HT-29 (cell line): ENCODE results near the gene RPS15. TPM values are rescaled to one million over a fixed set of nuclear protein-coding genes. Genes with fewer than 3 reads are reported as not detected.

ENCODE experiments used
- DNase-seq: peaks from one replicate; pipeline ENCODE4 v3.0.0-alpha.2; 2015; ENCODE audit warnings: low spot score
- total RNA-seq: library from RNA; depleted of rRNA; stranded (reverse); fragments of >200 nt; shearing (Covaris generic); gene quantifications from 2 replicates; pipeline ENCODE4 v1.2.3, GENCODE V29; 2014; rRNA removed

RPS15 gene
- total RNA-seq, 1 experiment from 2014 or later = 2,135 TPM

DNA sequence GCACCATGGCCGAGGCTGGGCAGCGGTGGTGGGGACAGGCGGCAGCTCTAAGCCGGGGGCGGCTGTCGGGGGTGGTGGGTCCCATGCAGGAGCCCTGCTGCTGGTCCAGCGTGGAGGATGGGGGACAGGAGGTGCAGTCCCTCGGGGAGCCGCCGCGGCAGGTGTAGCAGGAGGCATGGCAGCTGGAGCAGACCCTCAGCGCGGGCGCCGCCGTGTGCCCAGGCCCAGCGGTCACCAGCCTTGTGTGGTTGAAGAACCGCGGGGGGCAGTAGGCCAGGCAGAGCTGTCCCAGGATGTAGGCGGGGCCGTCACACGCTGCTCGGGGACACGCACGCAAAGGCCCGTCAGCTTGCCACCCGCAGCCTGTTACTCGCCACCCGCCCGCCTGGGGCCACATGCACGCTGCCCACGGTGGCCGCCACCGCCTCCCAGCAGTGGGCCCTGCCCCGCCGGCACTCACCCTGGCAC lies 43.7 kb downstream of the RPS15 start:
- DNase-seq = no peak

DNA sequence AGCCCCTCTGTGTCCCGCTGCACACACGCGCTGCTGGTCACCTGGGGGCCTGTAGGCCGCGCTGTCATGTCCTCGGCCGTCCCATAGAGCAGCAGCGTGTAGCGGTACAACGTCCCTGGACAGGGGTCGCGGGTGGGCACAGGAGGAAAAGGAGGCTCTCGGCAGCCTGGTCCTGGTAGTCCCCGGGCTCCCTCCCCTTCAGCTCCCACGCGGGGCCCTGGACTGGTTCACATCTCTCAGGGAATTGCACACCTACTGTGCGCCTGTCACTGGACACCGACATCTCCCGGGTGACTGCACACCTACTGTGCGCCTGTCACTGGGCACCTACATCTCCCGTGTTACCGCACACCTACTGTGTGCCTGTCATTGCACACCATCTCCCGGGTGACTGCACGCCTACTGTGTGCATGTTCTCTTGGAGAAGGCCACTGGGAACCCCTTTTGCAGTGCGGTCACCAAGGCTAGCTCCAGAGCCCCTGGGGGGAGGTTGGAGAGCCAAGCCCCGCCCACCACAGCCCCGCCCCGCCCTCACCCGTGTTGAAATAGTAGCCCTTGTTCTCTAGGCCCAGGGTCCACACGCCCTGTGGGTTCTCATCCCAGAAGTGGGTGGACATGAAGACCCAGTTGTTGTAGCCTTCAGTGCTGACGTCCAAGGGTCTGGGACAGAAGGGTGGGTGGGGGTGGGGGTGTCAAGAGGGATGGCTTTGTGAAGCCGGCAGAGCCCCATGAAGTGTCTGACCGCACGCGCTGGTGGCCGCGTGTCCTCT lies 44.4 kb downstream of the RPS15 start:
- DNase-seq = no peak

- DNase-seq = no peak
Measured at GRCh38 chr19:1483131-1483978, 45.2 kb downstream of the RPS15 start.

- DNase-seq = no peak
Measured at GRCh38 chr19:1483979-1484428, 45.8 kb downstream of the RPS15 start.

DNA sequence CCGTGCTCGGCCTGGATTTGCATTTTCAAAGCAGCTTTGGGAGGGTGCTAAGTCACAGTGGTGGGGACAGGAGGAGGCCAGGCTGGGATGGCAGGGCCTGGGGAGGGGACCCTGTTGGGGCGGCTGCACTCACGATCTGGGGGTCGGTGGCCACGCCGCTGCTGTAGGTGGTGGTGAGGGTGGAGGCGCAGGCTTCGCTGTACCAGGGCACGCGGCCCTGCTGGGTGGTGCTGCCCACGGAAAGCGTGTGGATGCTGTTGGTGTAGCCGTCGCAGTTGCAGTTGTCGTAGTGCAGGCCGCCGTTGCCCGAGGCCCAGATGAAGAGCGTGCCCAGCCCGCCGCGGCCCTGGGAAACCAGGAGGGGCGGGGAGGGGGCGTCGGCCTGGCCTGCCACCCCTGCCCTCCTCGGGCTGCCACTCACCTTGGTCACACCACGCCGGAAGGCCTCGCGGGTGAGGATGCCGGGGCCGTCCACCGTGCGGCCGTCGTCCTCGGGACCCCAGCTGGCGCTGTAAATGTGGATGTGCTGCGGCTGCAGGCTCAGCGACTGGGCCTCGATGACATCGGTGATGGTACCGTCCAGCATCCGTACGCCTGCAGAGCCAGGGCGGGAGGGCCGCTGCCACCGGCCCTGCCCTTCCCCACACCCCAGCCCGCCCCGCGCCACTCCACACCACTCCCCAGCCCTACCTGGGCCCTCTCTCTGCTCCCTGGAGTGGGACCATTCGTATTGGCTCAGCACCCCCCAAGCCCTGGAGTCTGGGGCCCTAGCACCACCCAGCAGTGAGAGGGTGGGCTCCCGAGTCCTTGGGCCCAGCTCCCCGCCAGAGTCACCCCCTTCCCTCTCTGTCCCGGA lies 48.8 kb downstream of the RPS15 start:
- DNase-seq = no peak

DNA sequence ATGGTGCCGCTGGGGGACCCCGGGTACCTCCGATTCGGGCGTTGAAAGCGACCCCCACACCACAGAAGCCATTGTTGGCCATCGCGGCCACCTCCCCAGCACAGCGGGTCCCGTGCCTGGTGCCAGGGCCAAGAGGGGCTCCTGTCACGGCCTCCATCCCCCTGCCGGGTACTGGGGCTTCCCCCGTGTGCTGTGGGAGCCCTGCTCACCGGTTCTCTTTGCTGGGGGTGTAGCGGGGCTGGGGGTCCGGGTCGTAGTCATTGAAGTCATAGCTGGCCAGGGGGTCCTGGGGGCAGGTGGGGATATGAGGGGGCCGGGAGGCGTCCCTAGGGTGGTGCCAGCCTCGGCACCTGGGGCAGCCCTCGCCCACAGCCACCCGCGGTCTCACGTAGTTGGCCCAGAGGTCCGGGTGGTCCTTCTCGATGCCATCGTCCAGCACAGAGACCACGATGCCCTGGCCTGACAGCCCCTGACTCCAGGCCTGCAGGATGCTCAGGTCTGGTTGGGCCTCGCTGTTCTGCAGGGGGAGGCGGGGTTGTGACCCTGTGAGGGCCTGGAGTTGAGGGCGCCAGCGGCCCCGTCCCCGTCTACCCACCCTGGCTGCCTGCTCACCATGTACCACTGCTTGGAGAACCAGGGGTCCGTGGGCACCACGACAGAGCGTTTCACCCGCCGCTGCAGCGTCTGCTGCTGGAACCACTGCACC lies 49.5 kb downstream of the RPS15 start:
- DNase-seq = no peak

GRCh38 chr19:1488282-1488601 lies 50.0 kb downstream of the RPS15 start:
- no peak for DNase-seq

DNA sequence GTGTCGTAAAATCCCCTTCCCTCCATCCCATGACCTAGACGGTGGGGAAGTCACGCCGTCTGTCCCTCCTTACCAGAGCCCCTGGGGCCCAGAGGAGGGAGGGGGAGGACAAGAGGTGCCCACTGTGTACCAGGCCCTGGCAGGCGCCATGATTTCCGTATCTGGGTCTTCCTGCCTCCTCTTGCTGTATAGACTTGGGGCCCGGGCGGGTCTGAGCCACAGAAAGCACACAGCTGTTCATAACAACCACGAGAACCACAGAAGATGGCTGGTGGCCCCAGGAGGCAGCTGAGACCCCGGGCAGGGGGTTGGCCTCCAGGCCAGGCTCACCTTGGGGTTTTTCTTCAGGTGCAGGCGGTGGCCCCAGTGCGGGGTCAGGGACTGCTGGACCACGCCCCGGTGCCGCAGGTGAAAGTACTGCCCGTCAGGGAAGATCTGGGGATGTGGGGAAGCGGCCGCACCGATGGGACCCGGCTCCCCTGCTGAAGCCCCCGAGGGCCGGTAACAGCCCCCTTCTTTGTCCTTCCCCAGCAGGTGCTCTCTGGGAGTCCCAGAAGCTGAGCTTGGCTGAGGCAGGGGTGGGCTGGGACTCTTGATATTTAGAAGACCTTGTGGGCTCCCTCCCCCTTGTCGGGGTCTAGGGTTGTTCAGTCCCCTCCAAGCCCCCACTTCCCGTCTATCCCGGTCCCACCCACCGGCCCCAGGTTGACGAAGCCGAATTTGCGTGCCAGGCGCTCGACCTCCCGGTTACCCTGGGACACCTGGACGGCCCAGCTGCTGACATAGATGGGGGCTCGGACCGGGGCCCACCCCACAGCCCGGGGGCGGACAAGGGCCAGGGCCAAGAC lies 51.5 kb downstream of the RPS15 start:
- no peak for DNase-seq

Other genes with a start within 250 kb of the RPS15 start
- gene STK11, start 232.6 kb upstream of the RPS15 start, total RNA-seq = 101 and 114 TPM in 2 replicates
- gene CBARP, start 200.4 kb upstream of the RPS15 start, total RNA-seq = 2.4 and 3.9 TPM in 2 replicates
- gene ATP5F1D, start 196.6 kb upstream of the RPS15 start, total RNA-seq = 142 and 159 TPM in 2 replicates
- gene MIDN, start 189.8 kb upstream of the RPS15 start, total RNA-seq = 32.5 and 38.6 TPM in 2 replicates
- gene CIRBP, start 169.1 kb upstream of the RPS15 start, total RNA-seq = 72.3 and 72.7 TPM in 2 replicates
- 156 and 183 TPM in 2 replicates for gene FAM174C, start 162.9 kb upstream of the RPS15 start, total RNA-seq
- gene EFNA2, start 152.5 kb upstream of the RPS15 start, total RNA-seq = 43.6 and 48.5 TPM in 2 replicates
- 133 and 170 TPM in 2 replicates for gene NDUFS7, start 54.5 kb upstream of the RPS15 start, total RNA-seq
- 0.26 and 0.97 TPM in 2 replicates for gene GAMT, start 36.9 kb upstream of the RPS15 start, total RNA-seq
- gene DAZAP1, start 30.8 kb upstream of the RPS15 start, total RNA-seq = 223 and 234 TPM in 2 replicates
- 0.16 and 0.43 TPM in 2 replicates for gene APC2, start 11.7 kb downstream of the RPS15 start, total RNA-seq
- gene C19orf25, start 40.8 kb downstream of the RPS15 start, total RNA-seq = 56.0 and 72.9 TPM in 2 replicates
- 0.99 and 2.1 TPM in 2 replicates for gene PCSK4, start 52.0 kb downstream of the RPS15 start, total RNA-seq
- gene REEP6, start 52.8 kb downstream of the RPS15 start, total RNA-seq = 23.1 and 26.6 TPM in 2 replicates
- 1.3 and 3.9 TPM in 2 replicates for gene ADAMTSL5, start 74.6 kb downstream of the RPS15 start, total RNA-seq
- not detected in 2 replicates for gene PLK5, start 85.7 kb downstream of the RPS15 start, total RNA-seq
- 75.4 and 90.6 TPM in 2 replicates for gene MEX3D, start 129.9 kb downstream of the RPS15 start, total RNA-seq
- gene MBD3, start 154.5 kb downstream of the RPS15 start, total RNA-seq = 202 and 231 TPM in 2 replicates
- gene UQCR11, start 167.1 kb downstream of the RPS15 start, total RNA-seq = 121 and 155 TPM in 2 replicates
- gene TCF3, start 214.2 kb downstream of the RPS15 start, total RNA-seq = 241 and 271 TPM in 2 replicates